Ectodermal cell (in vitro differentiated cells): ENCODE results near the gene AMBN. TPM values are rescaled to one million over a fixed set of nuclear protein-coding genes. Genes with fewer than 3 reads are reported as not detected.

ENCODE experiments used
- H3K27ac ChIP-seq: 2 replicates; pipeline ENCODE4 v1.7.0; 2013; ENCODE audit warnings: mild to moderate bottlenecking, low read depth, low read length; ENCODE audit not compliant: insufficient read depth, poor library complexity, severe bottlenecking
- H3K27me3 ChIP-seq: 2 replicates; pipeline ENCODE4 v1.7.0; 2013; ENCODE audit warnings: mild to moderate bottlenecking, low read length; ENCODE audit not compliant: insufficient read depth, control insufficient read depth, poor library complexity, severe bottlenecking
- H3K36me3 ChIP-seq: one replicate; pipeline ENCODE4 v1.7.0; 2013; ENCODE audit warnings: low read length; ENCODE audit not compliant: control insufficient read depth, insufficient read depth
- H3K4me1 ChIP-seq: one replicate; pipeline ENCODE4 v1.7.0; 2013; ENCODE audit warnings: low read length; ENCODE audit not compliant: control insufficient read depth, insufficient read depth
- H3K4me3 ChIP-seq: 2 replicates; pipeline ENCODE4 v1.7.0; 2013; ENCODE audit warnings: low read depth, low read length, control low read depth; ENCODE audit not compliant: insufficient read depth
- H3K9me3 ChIP-seq: 2 replicates; pipeline ENCODE4 v1.7.0; 2013; ENCODE audit warnings: mild to moderate bottlenecking, low read length, moderate library complexity; ENCODE audit not compliant: control insufficient read depth
- WGBS, 2 experiments: methylation state at CpG; one replicate each; pipeline ENCODE4 v1.1.7; 2013; ENCODE audit warnings: missing lambda C conversion rate in 2 of 2; 5-methylcytosine and 5-hydroxymethylcytosine counted together
- polyA plus RNA-seq, 4 experiments: library from polyadenylated mRNA; stranded (reverse); fragments of 50-300 nt; gene quantifications; one replicate each; pipeline ENCODE4 v1.2.3, GENCODE V29; 2013

AMBN gene
- polyA plus RNA-seq (2013, experiment 1 of 4): not detected
- polyA plus RNA-seq (2013, experiment 2 of 4): not detected
- polyA plus RNA-seq (2013, experiment 3 of 4): not detected
- polyA plus RNA-seq (2013, experiment 4 of 4): not detected

GRCh38 chr4:70591955-70592582 lies at the start of gene AMBN:
AMBN (plus strand) TSS chr4:70592256; CDS start chr4:70592359, 103 bp downstream.
- WGBS, 2 experiments: 88 to 89% methylated on average over 5 of the region's 5 CpGs
- H3K36me3 ChIP-seq: no peaks in the 10 kb centered on the region
- H3K4me3 ChIP-seq: no peak within 1 kb of the TSS

DNA sequence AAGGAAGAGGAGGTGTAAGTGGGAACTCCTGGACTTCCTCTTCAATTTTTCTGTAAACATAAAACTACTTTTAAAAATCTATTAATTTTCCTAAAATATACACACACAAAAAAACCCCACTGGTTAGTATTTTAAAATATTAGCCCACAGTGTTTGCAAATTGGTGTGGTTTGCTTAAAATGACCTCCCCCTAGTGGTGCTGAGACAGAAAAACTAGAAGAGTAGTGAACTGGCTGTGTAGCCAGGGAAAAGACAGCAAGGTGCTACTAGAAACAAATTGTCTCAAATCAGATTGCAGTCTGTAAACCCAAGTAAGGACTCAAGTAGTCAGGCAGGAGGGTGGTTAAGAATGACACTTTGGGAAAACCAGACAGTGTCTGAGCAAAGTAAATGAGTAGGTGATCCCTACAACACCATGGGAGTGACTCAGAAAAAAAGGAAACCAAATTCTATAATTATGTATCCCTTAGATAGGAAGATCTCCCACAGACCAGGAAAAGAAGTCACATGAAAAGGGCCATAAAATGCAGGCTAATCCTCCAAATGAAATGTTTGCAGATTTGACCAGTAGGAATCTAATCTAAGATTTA lies 47.7 kb upstream of the AMBN start:
- Histone ChIP-seq H3K36me3 (no peaks in the 10 kb centered on the region), H3K4me3 (no peak overlapping the region)

More at GRCh38 chr4:70591955-70592582, at the start of gene AMBN:
- Histone ChIP-seq H3K9me3 (no peaks in the 10 kb centered on the region), H3K27me3 (no peaks in the 10 kb centered on the region), H3K27ac (no peak within 1 kb of the TSS), H3K4me1 (no peaks in the 10 kb centered on the region)

GRCh38 chr4:70556856-70557255 lies 35.2 kb upstream of the AMBN start:
- Histone ChIP-seq H3K27ac (no peak overlapping the region), H3K27me3 (no peaks in the 10 kb centered on the region), H3K4me3 (no peak overlapping the region), H3K4me1 (no peaks in the 10 kb centered on the region), H3K9me3 (no peaks in the 10 kb centered on the region), H3K36me3 (no peaks in the 10 kb centered on the region)
- WGBS, 2 experiments: 63% methylated on average over 1 of the region's 1 CpG; no CpG with 5 or more reads in 1 of the 2 experiments

More for the DNA sequence above, 47.7 kb upstream of the AMBN start:
- no peaks in the 10 kb centered on the region for H3K27me3 ChIP-seq
- H3K27ac ChIP-seq: no peak overlapping the region
- H3K9me3 ChIP-seq: no peaks in the 10 kb centered on the region
- no peaks in the 10 kb centered on the region for H3K4me1 ChIP-seq

- no peaks in the 10 kb centered on the region for H3K9me3 ChIP-seq
- no peaks in the 10 kb centered on the region for H3K27me3 ChIP-seq
- no peak overlapping the region for H3K27ac ChIP-seq
- no peak overlapping the region for H3K4me3 ChIP-seq
- no peaks in the 10 kb centered on the region for H3K4me1 ChIP-seq
- H3K36me3 ChIP-seq: no peaks in the 10 kb centered on the region
- 27 to 38% methylated on average over 2 of the region's 2 CpGs for WGBS, 2 experiments
Observed at GRCh38 chr4:70559211-70559830, 32.7 kb upstream of the AMBN start.

DNA sequence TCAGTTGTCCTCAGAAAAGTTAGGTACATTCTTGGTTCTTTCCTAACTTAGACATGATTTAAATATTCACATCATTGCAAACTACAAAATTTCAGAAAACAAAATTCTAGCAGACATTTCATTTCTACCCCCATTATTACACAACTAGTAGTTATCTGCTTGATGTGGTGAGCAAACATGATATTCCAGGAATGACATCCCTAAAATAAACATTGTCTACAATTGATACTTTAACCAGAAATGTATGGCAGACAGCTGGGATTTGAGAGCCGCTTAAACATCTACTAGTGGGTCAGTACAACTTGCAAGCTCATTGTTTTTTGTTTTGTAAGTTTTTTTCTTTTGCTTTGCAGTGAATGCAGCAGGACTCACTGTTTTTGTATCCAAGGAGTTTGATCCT lies 32.1 kb upstream of the AMBN start:
- 94 to 97% methylated on average over 1 of the region's 1 CpG for WGBS, 2 experiments

DNA sequence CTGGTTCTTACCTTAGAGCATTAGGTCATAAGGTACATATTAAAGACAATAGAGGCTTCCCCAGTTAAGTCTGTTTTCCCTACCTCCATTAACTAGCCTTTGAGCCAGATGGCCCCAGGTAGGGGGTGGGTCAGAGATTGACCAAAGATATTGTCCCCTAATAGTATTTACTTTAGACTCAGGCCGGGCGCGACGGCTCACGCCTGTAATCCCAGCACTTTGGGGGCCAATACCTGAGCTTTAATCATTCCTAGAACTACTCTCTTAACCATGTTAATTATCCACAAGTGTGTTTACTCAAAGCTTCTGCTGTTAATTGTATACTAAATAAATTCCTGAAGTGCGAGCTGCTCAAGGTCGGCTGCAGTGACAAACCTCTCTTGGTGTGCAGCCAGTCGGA lies 28.0 kb upstream of the AMBN start:
- Histone ChIP-seq H3K27ac (no peak overlapping the region), H3K9me3 (no peaks in the 10 kb centered on the region), H3K4me3 (no peak overlapping the region), H3K27me3 (no peaks in the 10 kb centered on the region), H3K36me3 (no peaks in the 10 kb centered on the region), H3K4me1 (no peaks in the 10 kb centered on the region)
- WGBS, 2 experiments: 86 to 87% methylated on average over 8 of the region's 8 CpGs

More for the DNA sequence above, 32.1 kb upstream of the AMBN start:
- no peaks in the 10 kb centered on the region for H3K36me3 ChIP-seq
- no peak overlapping the region for H3K27ac ChIP-seq
- H3K27me3 ChIP-seq: no peaks in the 10 kb centered on the region
- H3K4me1 ChIP-seq: no peaks in the 10 kb centered on the region
- H3K9me3 ChIP-seq: no peaks in the 10 kb centered on the region
- H3K4me3 ChIP-seq: no peak overlapping the region

GRCh38 chr4:70570796-70571195 lies 21.3 kb upstream of the AMBN start:
- H3K27ac ChIP-seq: no peak overlapping the region
- H3K4me1 ChIP-seq: no peaks in the 10 kb centered on the region
- no peaks in the 10 kb centered on the region for H3K9me3 ChIP-seq
- no peaks in the 10 kb centered on the region for H3K36me3 ChIP-seq
- H3K4me3 ChIP-seq: no peak overlapping the region
- WGBS, 2 experiments: 95 to 97% methylated on average over 2 of the region's 2 CpGs
- no peaks in the 10 kb centered on the region for H3K27me3 ChIP-seq

- no peak overlapping the region for H3K4me3 ChIP-seq
- no peaks in the 10 kb centered on the region for H3K36me3 ChIP-seq
- no peaks in the 10 kb centered on the region for H3K4me1 ChIP-seq
- no peaks in the 10 kb centered on the region for H3K27me3 ChIP-seq
- 63 to 69% methylated on average over 2 of the region's 2 CpGs for WGBS, 2 experiments
- no peak overlapping the region for H3K27ac ChIP-seq
- no peaks in the 10 kb centered on the region for H3K9me3 ChIP-seq
Observed at GRCh38 chr4:70571772-70572171, 20.3 kb upstream of the AMBN start.

GRCh38 chr4:70575964-70576363 lies 16.1 kb upstream of the AMBN start:
- Histone ChIP-seq H3K27me3 (no peaks in the 10 kb centered on the region), H3K36me3 (no peaks in the 10 kb centered on the region), H3K4me1 (no peaks in the 10 kb centered on the region), H3K27ac (no peak overlapping the region), H3K4me3 (no peak overlapping the region), H3K9me3 (no peaks in the 10 kb centered on the region)

GRCh38 chr4:70577220-70577927 lies 14.7 kb upstream of the AMBN start:
- Histone ChIP-seq H3K27ac (no peak overlapping the region), H3K4me1 (no peaks in the 10 kb centered on the region), H3K9me3 (no peaks in the 10 kb centered on the region), H3K36me3 (no peaks in the 10 kb centered on the region), H3K27me3 (no peaks in the 10 kb centered on the region), H3K4me3 (no peak overlapping the region)
- 89 to 90% methylated on average over 6 of the region's 6 CpGs for WGBS, 2 experiments
